B cell (primary cell): ENCODE measurements around the gene GRAMD2A. TPM values are rescaled to one million over a fixed set of nuclear protein-coding genes. Genes with fewer than 3 reads are reported as not detected.

Experiments used
- ATAC-seq: fragments of 200-7000 bp; cut with Tn5 transposase; one replicate; pipeline ENCODE4 v1.10.0; 2021; ENCODE audit warnings: low read depth, mild to moderate bottlenecking, moderate number of reproducible peaks, moderate library complexity
- CTCF ChIA-PET: fragments of 350-600 bp; sonication (Branson Sonifier 250); formaldehyde crosslinking; loops from one replicate; lab custom pipeline; 2021; ENCODE audit warnings: antibody characterized with exemption, inconsistent platforms; lab: Charles Lee
- POLR2A ChIA-PET: fragments of 350-600 bp; sonication (Branson Sonifier 250); formaldehyde crosslinking; loops from one replicate; lab custom pipeline; 2021; ENCODE audit warnings: antibody characterized with exemption; lab: Charles Lee
- DNase-seq: peaks from one replicate; pipeline ENCODE4 v3.0.0; 2013
- H2AFZ ChIP-seq: 2 replicates; pipeline ENCODE4 v1.6.1; 2012; ENCODE audit warnings: mild to moderate bottlenecking, low read depth, low read length; ENCODE audit not compliant: insufficient read depth, poor library complexity, severe bottlenecking
- H3K27ac ChIP-seq, 2 donors: 1 replicate in 1 of 2; 2 replicates in 1 of 2; pipeline ENCODE4 v1.5.1; 2012 to 2013; ENCODE audit warnings: low read length in 2 of 2, mild to moderate bottlenecking in 2 of 2, moderate library complexity in 1 of 2
- H3K27me3 ChIP-seq, 4 experiments: fragments of 200-600 bp in 1 of 4; sonication (generic) in 1 of 4; replicated peaks in 1 of 4; 1 replicate in 2 of 4; 2 replicates in 2 of 4; pipeline versions ENCODE4 v1.6.1 to v1.7.0; 2013 to 2016; ENCODE audit warnings: low read length in 3 of 4, mild to moderate bottlenecking in 2 of 4, mixed read lengths in 1 of 4, moderate library complexity in 1 of 4; ENCODE audit not compliant: insufficient read depth in 4 of 4, control insufficient read depth in 3 of 4; ENCODE audit errors: control extremely low read depth in 1 of 4
- H3K36me3 ChIP-seq, 2 experiments: replicated peaks in 1 of 2; 1 replicate in 1 of 2; 2 replicates in 1 of 2; pipeline versions ENCODE4 v1.6.1 to v1.7.1; 2013; ENCODE audit warnings: low read length in 1 of 2; ENCODE audit not compliant: insufficient read depth in 2 of 2, control insufficient read depth in 1 of 2; ENCODE audit errors: control extremely low read depth in 1 of 2, extremely low read depth in 1 of 2
- H3K4me1 ChIP-seq, 2 donors: fragments of 200-600 bp in 1 of 2; sonication (generic) in 1 of 2; 1 replicate in 1 of 2; 2 replicates in 1 of 2; pipeline versions ENCODE4 v1.5.1 to v1.6.1; 2013 to 2017; ENCODE audit warnings: low read length in 2 of 2; ENCODE audit not compliant: control insufficient read depth in 2 of 2, insufficient read depth in 2 of 2
- H3K4me2 ChIP-seq: replicated peaks from 2 replicates; pipeline ENCODE3; 2012; ENCODE audit warnings: mild to moderate bottlenecking, low read depth, low read length; ENCODE audit not compliant: poor library complexity, severe bottlenecking
- H3K4me3 ChIP-seq, 5 experiments: fragments of 200-600 bp in 1 of 5; sonication (generic) in 1 of 5; 1 replicate in 3 of 5; 2 replicates in 2 of 5; pipeline versions ENCODE4 v1.5.1 to v1.7.0; 2011 to 2016; ENCODE audit warnings: low read length in 4 of 5, mild to moderate bottlenecking in 4 of 5, low read depth in 2 of 5, control low read depth in 1 of 5, moderate library complexity in 1 of 5; ENCODE audit not compliant: insufficient read depth in 1 of 5; ENCODE audit errors: control extremely low read depth in 1 of 5, extremely low read depth in 1 of 5
- H3K79me2 ChIP-seq: fragments of 200-600 bp; sonication (generic); one replicate; pipeline ENCODE4 v1.6.0; 2016; ENCODE audit warnings: low read length; ENCODE audit not compliant: control insufficient read depth, insufficient read depth
- H3K9ac ChIP-seq: fragments of 200-600 bp; sonication (generic); 2 replicates; pipeline ENCODE4 v1.6.1; 2017; ENCODE audit warnings: mild to moderate bottlenecking, low read length, moderate library complexity
- H3K9me3 ChIP-seq, 3 donors: one replicate each; pipeline versions ENCODE4 v1.6.1 to v1.7.1; 2013; ENCODE audit warnings: low read length in 2 of 3; ENCODE audit not compliant: control insufficient read depth in 2 of 3, insufficient read depth in 1 of 3; ENCODE audit errors: control extremely low read depth in 1 of 3
- H4K20me1 ChIP-seq: 2 replicates; pipeline ENCODE4 v1.6.0; 2012; ENCODE audit warnings: mild to moderate bottlenecking, low read length; ENCODE audit not compliant: insufficient read depth, control insufficient read depth, poor library complexity, severe bottlenecking
- H3K27ac Mint-ChIP-seq: one replicate; pipeline ENCODE4 v1.8.0; 2021; ENCODE audit warnings: mixed read lengths
- H3K27me3 Mint-ChIP-seq: one replicate; pipeline ENCODE4 v1.8.0; 2021; ENCODE audit warnings: mixed read lengths
- H3K4me1 Mint-ChIP-seq: one replicate; pipeline ENCODE4 v1.8.0; 2021; ENCODE audit warnings: mixed read lengths
- H3K4me3 Mint-ChIP-seq: one replicate; pipeline ENCODE4 v1.8.0; 2021; ENCODE audit warnings: mixed read lengths
- H3K9me3 Mint-ChIP-seq: one replicate; pipeline ENCODE4 v1.8.0; 2022; ENCODE audit warnings: mixed read lengths; ENCODE audit not compliant: insufficient read depth
- EZH2 ChIP-seq: IDR thresholded peaks from 2 replicates; pipeline ENCODE4 v1.6.1; 2012; ENCODE audit warnings: borderline replicate concordance, low read depth, mild to moderate bottlenecking, moderate library complexity, low read length; ENCODE audit not compliant: insufficient read depth, poor library complexity, severe bottlenecking
- WGBS: methylation state at CpG from one replicate; pipeline ENCODE4 v1.1.5; 2013; ENCODE audit warnings: missing lambda C conversion rate; ENCODE audit not compliant: insufficient coverage; 5-methylcytosine and 5-hydroxymethylcytosine counted together
- intact Hi-C: fragments of 100-400 bp; cut with micrococcal nuclease; formaldehyde crosslinking; loops from one replicate; pipeline ENCODE4 v1.10.0; 2022
- polyA plus RNA-seq: library from polyadenylated mRNA; depleted of rRNA; stranded (reverse); fragments of >200 nt; gene quantifications from 2 replicates; pipeline ENCODE4 v1.2.3, GENCODE V29; 2012
- total RNA-seq, 2 donors: library from RNA; stranded (reverse); fragments of 120-200 nt in 1 of 2; gene quantifications; 1 replicate in 1 of 2; 2 replicates in 1 of 2; pipeline versions ENCODE4 v1.2.3 to v1.2.4, GENCODE V29; 2013 to 2022
- TF ChIP-seq, protein P1 (sequence below): fragments of 200-600 bp; IDR thresholded peaks from one replicate; pipeline ENCODE4 v1.8.0; 2022; ENCODE audit warnings: antibody characterized with exemption, mild to moderate bottlenecking

The GRAMD2A gene
- total and polyA plus RNA-seq, 2 donors (not counting 1 experiment from before 2014, with no cell fraction given) = not detected

DNA sequence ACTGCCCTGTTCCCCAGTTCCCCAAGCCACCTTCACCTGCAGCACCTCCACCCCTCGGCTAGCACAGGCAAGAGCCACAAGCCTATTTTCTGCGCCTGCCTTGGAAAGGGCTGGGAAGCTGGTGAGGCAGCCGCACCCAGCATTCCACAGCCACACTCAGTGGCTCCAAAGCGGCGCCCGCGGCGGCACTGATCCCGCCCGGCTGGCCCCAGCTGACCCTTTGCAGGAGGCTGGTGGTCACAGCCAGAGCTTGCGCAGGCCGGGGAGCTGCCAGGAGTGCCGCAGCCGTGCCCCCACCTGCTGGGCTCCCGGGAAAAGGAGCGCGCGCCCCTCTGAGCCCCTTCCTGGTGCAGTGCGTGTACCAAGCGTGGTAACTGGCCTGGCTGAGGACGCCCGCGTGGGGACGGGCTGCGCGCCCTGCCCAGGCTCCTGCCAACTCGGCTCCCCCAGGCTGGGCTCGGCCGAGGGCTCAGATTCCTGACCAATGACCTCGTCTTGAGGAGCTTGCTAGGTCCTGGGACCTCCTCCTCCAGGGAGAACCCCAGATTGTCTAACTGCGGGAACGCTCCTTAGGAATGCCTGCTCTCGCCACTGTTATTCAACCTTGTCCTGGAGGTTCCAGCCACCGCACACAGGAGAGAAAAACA is 13.3 kb downstream of the GRAMD2A start:
- Histone ChIP-seq H3K27me3 (peaks cover 0 to 26% (median 11%) of the 10 kb centered on the region in 4 experiments), H3K9ac (no peak overlapping the region), H3K4me2 (no peak overlapping the region), H3K27ac (no peak overlapping the region), H3K9me3 (no peaks in the 10 kb centered on the region), H3K4me1 (no peaks in the 10 kb centered on the region), H3K4me3 (no peak overlapping the region), H3K36me3 (no peaks in the 10 kb centered on the region), H3K79me2 (no peaks in the 10 kb centered on the region), H4K20me1 (no peaks in the 10 kb centered on the region), H2AFZ (no peak overlapping the region)
- Mint-ChIP-seq H3K4me3 (no peak overlapping the region), H3K27me3 (peaks cover 38% of the 10 kb centered on the region), H3K9me3 (no peaks in the 10 kb centered on the region), H3K27ac (no peak overlapping the region), H3K4me1 (no peaks in the 10 kb centered on the region)
- 10% methylated on average over 30 of the region's 34 CpGs for WGBS
- ATAC-seq (no peak), DNase-seq (no peak)
- intact Hi-C loops = no loop called here
- POLR2A ChIA-PET = no interaction called here
- CTCF ChIA-PET = no interaction called here
- no peak for TF ChIP-seq EZH2
- TF ChIP-seq, protein P1, sequence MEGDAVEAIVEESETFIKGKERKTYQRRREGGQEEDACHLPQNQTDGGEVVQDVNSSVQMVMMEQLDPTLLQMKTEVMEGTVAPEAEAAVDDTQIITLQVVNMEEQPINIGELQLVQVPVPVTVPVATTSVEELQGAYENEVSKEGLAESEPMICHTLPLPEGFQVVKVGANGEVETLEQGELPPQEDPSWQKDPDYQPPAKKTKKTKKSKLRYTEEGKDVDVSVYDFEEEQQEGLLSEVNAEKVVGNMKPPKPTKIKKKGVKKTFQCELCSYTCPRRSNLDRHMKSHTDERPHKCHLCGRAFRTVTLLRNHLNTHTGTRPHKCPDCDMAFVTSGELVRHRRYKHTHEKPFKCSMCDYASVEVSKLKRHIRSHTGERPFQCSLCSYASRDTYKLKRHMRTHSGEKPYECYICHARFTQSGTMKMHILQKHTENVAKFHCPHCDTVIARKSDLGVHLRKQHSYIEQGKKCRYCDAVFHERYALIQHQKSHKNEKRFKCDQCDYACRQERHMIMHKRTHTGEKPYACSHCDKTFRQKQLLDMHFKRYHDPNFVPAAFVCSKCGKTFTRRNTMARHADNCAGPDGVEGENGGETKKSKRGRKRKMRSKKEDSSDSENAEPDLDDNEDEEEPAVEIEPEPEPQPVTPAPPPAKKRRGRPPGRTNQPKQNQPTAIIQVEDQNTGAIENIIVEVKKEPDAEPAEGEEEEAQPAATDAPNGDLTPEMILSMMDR = no peak

DNA sequence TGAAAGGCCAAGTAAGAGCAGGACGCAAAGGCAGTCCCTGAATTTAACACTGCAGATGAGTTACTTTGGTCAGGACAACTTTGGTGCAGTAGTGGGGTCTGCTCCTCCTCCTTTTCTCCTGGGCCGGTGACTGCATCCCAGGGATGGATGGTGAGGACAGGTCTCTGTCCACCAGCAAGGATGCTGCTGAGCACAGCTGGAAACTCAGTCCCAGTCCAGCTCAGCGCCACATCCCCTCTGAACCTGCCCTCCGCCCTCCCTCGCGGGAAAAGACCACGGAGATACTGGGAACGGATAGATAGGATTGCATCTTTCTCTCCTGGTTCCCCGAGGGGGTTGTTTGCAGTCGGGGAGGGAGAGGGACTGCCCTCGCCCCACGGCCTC is 13.8 kb downstream of the GRAMD2A start:
- H3K4me3 ChIP-seq = no peak overlapping the region
- WGBS = 69% methylated on average over 9 of the region's 12 CpGs
- H3K4me1 Mint-ChIP-seq = no peaks in the 10 kb centered on the region
- DNase-seq = no peak
- peaks cover 36% of the 10 kb centered on the region for H3K27me3 Mint-ChIP-seq
- H3K9me3 Mint-ChIP-seq = no peaks in the 10 kb centered on the region
- H3K27me3 ChIP-seq = peaks cover 0 to 26% (median 11%) of the 10 kb centered on the region in 4 experiments
- ChIA-PET POLR2A (no interaction called here), CTCF (no interaction called here)
- H4K20me1 ChIP-seq = no peaks in the 10 kb centered on the region
- H3K9me3 ChIP-seq = no peaks in the 10 kb centered on the region
- no peak overlapping the region for H3K4me2 ChIP-seq
- no peak overlapping the region for H2AFZ ChIP-seq
- H3K36me3 ChIP-seq = no peaks in the 10 kb centered on the region
- no peak overlapping the region for H3K27ac Mint-ChIP-seq
- H3K4me3 Mint-ChIP-seq = no peak overlapping the region
- TF ChIP-seq EZH2 = no peak
- TF ChIP-seq, protein P1 = no peak
- no peaks in the 10 kb centered on the region for H3K79me2 ChIP-seq
- H3K9ac ChIP-seq = no peak overlapping the region
- no peaks in the 10 kb centered on the region for H3K4me1 ChIP-seq
- intact Hi-C loops = no loop called here
- no peak overlapping the region for H3K27ac ChIP-seq
- no peak for ATAC-seq
